Stimulated activated CD4-positive, alpha-beta T cell treated with anti-CD3 and anti-CD28 coated beads, Interleukin-15, amount 100 ng/mL, for 24 hours (primary cell): Measurements from ENCODE around the gene RPS8.
"Not testable (repeated sequence)": the region's sequence is repeated elsewhere in the genome, so short reads cannot be mapped to it uniquely, and the experiment has no call there.

Experiments
- DNase-seq: peaks from one replicate; pipeline ENCODE4 v3.0.0-alpha.2; 2020

RPS8 gene

GRCh38 chr1:44783697-44784093 lies 8.4 kb downstream of the RPS8 start:
- DNase-seq, result no peak

DNA sequence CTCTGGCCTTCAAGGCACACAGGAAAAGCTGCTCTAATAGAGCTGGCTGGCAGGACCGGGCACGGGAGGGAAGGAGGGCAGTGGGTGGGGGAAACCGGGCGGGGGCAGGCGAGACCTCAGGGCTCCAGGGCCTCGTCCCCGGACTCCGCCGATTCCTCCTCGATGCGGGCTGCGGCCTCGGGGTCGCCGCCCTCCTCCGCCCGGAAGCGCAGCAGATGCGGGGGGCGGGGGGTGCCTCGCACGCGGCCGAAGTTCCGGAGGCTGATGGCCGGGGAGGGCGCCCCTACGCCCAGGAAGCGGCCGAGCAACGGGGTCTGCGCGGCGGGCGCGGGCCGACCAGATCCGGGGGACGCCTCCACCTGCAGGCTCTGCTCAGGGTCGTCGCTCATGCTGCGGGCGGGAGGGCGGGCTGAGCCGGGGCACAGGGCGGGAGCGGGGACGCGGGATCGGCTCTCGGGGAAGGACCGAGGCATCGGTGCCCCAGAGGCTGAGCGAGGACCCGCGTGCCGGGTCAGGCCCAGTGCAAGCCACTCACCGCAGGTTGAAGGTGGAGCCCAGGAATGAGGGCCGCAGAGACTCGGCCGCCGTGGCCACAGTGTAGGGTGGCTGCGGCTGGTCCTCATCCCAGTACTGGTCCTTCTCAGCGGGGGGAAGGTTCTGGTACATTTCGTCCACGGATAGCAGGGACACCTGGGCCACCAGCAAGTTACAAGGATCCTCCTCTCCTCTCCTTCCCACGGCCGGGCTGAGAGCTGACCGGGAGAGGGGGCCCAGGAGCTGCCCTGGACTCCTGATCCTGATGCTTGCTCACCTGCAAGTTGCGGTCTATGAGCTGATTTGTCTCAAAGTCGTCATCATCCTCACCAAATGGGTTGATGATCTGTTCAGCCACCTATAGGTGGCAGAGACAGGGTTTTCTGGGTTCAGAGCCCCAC lies 9.0 kb downstream of the RPS8 start:
- no peak for DNase-seq

- DNase-seq, result no peak
Measured at GRCh38 chr1:44785029-44785380, 9.7 kb downstream of the RPS8 start.

DNA sequence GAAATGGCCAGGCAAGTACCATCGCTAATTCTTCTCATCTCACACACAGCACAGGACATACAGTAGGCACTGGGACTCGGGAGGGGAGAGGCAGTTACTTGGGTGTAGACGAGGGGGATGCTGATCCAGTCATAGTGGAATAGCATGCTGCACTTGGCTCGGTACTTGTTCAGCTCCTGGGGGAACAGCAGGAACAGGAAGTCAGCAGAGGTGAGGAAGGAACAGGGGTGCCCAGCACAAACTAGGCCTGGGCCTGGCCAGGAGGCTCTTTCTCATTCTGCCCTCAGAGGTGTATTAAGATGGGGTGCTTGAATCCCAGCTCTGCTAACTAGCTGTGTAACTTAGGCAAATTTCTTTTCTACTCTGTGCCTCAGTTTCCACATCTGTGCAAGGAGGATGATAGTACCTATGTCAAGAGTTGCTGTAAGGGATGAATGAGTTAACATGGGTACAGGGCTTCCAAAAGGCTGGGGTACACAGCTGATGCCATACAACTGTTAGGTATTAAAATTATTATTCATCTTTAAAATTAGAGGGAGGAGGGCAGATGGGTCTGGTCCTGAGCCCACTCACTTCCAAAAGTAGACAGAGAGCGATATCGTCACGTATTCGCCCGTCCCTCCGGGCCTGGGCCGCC lies 10.3 kb downstream of the RPS8 start:
- DNase-seq, result no peak

GRCh38 chr1:44786138-44786840 lies 10.9 kb downstream of the RPS8 start:
- DNase-seq, result peak; percentile 85

DNA sequence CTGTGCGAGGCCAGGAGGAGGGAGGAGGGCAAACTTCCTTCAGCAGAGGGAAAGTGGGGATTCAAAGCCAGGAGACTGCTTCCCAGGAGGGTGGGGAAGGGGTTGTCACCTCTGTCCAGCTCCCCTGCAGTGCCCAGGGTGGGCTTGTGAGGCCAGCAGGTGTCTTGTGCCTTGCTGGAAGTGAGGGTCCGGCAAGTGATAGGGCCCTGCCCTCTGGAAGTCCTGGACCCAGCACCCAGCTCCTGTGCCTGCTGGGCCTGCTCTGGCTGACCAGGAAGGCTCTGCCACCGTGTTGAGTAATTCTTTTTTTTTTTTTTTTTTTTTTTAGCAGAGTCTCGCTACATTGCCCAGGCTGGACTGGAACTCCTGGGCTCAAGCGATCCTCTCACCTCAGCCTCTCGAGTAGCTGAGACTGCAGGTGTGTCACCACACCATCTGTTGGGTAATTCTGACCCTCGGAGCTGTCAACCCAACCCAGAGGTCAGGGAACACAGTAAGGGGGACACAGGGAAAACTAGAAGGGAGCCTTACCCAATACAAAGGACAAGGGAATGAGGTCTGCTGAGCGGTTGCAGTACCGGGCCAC lies 11.6 kb downstream of the RPS8 start:
- DNase-seq, result no peak

DNA sequence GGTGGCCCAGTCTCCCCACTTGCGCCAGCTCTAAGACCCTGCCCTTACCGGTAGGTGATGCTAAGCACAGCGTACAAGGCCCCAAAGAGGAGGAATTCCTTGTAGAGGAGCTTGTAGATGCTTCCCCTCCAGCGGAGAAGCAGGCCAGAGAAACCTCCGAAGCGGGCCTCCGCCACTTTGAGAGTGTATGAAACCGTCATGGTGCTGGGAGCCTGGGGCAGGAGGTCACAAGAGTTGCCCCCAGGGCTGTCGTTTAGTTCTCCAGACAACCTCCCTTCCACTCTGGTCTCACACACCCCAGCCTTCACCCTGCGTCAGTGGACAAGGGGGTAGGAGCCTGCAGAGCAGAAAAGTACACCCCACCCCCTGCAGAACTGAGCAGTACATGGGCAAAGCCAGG lies 12.2 kb downstream of the RPS8 start:
- no peak for DNase-seq

GRCh38 chr1:44788120-44788860 lies 12.9 kb downstream of the RPS8 start, which contains the start of gene BEST4:
Gene BEST4, minus strand, starts transcription at chr1:44788170. Its CDS starts 465 bp downstream, at chr1:44787705.
- no peak for DNase-seq

DNA sequence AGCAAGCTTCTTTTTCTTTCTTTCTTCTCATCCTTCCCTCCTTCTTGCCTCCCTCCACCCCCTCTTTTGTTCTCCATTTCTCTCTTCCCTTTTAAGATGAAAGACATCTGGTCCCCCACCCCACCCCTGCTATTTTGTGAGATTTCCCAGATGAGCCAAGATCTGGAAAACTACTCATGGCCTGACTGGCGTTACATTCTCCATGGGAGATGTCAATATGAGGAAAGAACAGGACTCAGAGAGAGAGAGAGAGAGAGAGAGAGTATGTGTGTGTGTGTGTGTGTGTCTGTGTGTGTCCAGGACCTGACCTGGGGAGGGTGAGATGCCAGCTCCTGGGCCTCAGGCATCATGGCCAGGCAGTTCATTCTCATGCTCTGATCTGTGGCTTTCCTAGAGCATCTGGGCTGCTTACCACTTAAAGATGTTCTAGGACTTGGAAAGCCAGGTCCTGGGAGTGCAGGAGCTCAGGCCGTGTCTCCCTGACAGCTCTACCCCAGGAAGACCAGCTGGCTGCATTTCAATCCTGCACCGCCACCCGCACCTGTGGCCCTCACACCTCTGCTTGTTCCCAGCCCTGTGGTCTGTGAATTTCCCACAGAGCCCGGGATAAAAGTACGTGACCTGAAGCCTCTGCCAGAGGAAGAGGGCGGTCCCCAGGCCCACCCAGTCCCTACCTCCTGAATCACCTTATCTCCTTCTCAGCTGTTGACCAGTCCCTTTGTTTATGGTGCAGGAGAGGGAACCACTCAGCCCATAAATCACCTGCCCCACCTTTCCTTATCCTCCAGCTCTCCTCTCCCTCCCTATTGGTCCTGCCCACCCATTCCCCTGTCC lies 15.8 kb downstream of the RPS8 start:
- DNase-seq, result no peak

- DNase-seq, result no peak
Measured at GRCh38 chr1:44792736-44793502, 17.6 kb downstream of the RPS8 start.

DNA sequence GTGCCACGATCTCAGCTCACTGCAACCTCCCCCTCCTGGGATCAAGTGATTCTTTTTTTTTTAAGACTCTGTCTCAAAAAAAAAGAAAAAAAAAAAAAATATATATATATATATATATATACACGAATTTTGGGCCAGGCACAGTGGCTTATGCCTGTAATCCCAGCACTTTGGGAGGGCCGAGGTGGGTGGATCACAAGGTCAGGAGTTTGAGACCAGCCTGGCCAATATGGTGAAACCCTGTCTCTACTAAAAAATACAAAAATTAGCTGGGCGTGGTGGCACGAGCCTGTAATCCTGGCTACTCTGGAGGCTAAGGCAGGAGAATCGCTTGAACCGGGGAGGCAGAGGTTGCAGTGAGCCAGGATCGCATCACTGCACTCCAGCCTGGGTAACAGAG lies 22.5 kb downstream of the RPS8 start:
- DNase-seq, result not testable (repeated sequence)

- no peak for DNase-seq
Measured at GRCh38 chr1:44798481-44799365, 23.4 kb downstream of the RPS8 start.

DNA sequence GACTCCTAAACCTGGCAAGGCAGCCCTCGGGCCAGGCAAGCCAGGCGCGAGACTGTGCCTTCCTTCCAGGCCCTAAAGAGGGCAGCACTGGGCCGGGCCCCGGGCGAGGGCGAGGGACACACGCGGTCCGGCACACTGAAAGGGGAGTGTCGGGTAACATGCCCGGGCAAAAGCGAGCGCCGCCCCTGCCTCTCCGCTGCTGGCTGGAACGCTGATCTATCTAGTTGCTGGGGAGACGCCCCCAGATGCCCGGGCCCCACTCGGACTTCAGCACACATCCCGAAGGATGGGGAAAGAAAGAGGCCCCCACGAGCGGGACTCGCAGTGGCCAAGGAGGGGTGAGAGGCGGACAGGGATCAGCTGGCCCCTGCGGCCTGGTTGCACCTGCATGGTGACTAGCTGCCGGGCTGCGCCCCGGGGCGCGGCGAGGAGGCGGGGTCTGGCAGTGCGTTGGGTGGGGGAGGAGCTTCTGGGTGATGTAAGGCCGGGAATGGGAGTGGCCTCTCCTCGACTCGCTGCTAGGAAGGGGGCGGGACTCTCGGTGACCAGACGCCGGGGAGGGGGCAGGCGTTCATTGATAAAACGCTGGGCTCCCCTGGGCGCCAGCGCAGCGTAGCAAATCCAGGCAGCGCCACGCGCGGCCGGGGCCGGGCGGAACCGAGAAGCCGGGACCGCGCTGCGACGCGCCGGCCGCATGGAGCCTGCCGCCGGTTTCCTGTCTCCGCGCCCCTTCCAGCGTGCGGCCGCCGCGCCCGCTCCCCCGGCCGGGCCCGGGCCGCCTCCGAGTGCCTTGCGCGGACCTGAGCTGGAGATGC lies 24.6 kb downstream of the RPS8 start, which contains the start of gene PLK3:
TSS of gene PLK3 (plus strand) at position 608 of the 815 bp plus-strand sequence. CDS start at position 695, 87 bp downstream.
- peak; percentile 99 for DNase-seq

- peak; percentile 64 for DNase-seq
Measured at GRCh38 chr1:44801491-44802305, 26.4 kb downstream of the RPS8 start.

DNA sequence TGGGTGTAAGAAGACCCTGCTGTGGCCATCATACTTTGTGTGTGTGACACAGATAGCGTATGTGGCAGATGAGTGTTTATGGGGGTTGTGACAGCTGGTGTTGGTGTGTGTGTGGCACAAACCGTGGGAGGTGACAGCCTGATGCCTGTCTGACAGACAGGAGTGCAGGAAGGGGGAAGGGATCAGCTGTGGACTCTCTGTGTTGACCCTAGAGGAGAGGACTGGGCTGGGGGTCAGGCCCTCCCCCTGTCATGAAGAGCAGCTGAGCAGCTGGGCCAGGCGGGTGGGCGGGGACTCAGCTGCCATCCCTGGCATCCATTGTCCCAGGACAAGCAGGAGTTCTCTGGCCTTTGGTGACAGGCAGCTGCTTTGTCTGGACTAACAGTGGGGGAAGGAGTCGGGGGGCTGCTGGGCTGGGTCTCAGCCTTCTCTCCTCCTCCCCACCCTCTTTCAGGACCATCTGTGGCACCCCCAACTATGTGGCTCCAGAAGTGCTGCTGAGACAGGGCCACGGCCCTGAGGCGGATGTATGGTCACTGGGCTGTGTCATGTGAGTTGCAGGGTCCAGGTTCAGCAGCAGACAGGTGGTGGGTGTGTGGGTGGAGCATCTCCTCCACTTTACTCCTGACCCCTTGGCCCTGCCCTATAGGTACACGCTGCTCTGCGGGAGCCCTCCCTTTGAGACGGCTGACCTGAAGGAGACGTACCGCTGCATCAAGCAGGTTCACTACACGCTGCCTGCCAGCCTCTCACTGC lies 27.1 kb downstream of the RPS8 start:
- no peak for DNase-seq

- no peak for DNase-seq
Measured at GRCh38 chr1:44803062-44803311, 27.6 kb downstream of the RPS8 start.
